T-helper 2 cell treated with Interferon-gamma antibody and Interleukin-4, amounts not matched to agents 5 μg/mL and 100 μg/mL, for 36 hours (primary cell): ENCODE results near the gene ATXN10.
A peak's percentile ranks its signal among the peaks of the same experiment; 100 is the strongest.

Source experiments
- DNase-seq: peaks from one replicate; pipeline ENCODE4 v3.0.0; 2021; ENCODE audit warnings: low spot score
- H3K27ac Mint-ChIP-seq: one replicate; pipeline ENCODE4 v1.8.0; 2021; ENCODE audit warnings: mild to moderate bottlenecking, mixed read lengths
- H3K27me3 Mint-ChIP-seq: one replicate; pipeline ENCODE4 v1.8.0; 2021; ENCODE audit warnings: low read depth, mixed read lengths
- H3K36me3 Mint-ChIP-seq: one replicate; pipeline ENCODE4 v1.8.0; 2021; ENCODE audit warnings: low read depth, mixed read lengths
- H3K4me1 Mint-ChIP-seq: one replicate; pipeline ENCODE4 v1.8.0; 2021; ENCODE audit warnings: low read depth, mixed read lengths
- H3K4me3 Mint-ChIP-seq: one replicate; pipeline ENCODE4 v1.8.0; 2022; ENCODE audit warnings: mild to moderate bottlenecking, moderate library complexity, mixed read lengths
- H3K9me3 Mint-ChIP-seq: one replicate; pipeline ENCODE4 v1.8.0; 2021; ENCODE audit warnings: mixed read lengths

ATXN10 gene

DNA sequence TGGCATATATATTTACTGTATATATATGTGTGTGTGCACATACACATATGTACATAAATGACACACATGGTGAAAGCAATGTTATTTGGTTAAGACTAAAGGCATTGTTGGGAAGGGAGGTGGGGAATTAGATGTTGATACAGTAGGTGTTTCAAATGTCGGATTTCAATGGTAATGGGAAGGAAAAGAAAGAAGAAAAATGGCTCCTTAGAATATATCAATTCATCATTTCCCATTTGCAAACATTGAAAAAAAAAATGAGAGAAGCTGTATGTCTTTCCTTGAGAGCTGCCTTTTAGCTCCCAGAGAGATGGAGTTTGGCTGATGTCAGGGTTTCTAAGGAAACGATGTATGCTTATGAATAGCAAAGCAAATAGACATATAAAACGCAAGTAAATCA, 33.4 kb upstream of the ATXN10 start:
- H3K4me3 Mint-ChIP-seq, result no peak overlapping the region
- no peak for DNase-seq
- H3K27ac Mint-ChIP-seq, result no peak overlapping the region
- no peaks in the 10 kb centered on the region for H3K9me3 Mint-ChIP-seq
- H3K36me3 Mint-ChIP-seq, result no peaks in the 10 kb centered on the region
- peaks cover 21% of the 10 kb centered on the region for H3K4me1 Mint-ChIP-seq
- peaks cover 41% of the 10 kb centered on the region for H3K27me3 Mint-ChIP-seq

- peak overlapping the region; percentile 63 for H3K4me3 Mint-ChIP-seq
- peaks cover 23% of the 10 kb centered on the region for H3K4me1 Mint-ChIP-seq
- H3K27me3 Mint-ChIP-seq, result peaks cover 36% of the 10 kb centered on the region
- peak; percentile 7 for DNase-seq
- no peaks in the 10 kb centered on the region for H3K9me3 Mint-ChIP-seq
- H3K27ac Mint-ChIP-seq, result peak overlapping the region; percentile 70
- H3K36me3 Mint-ChIP-seq, result no peaks in the 10 kb centered on the region
Observed at GRCh38 chr22:45638834-45639746, 32.5 kb upstream of the ATXN10 start.

DNA sequence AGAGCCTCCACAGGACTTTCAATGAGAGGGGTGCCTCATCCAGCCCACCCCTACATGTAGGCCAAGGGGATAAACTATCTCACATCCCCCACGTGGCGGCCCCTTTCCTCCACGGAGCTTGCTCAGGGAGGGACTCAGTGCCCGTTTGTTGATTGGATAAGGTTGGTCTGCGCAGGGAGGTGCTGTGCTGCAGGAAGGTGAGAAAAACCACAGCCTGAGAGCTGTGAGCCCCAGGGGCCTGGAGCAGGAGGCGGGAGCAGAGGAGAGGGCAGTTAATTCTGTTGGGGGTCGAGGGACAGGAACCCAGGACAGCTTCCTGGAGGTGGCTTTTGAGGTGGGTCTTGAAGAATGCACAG, 31.9 kb upstream of the ATXN10 start:
- H3K27me3 Mint-ChIP-seq, result peaks cover 39% of the 10 kb centered on the region
- peak overlapping the region; percentile 46 for H3K4me3 Mint-ChIP-seq
- H3K9me3 Mint-ChIP-seq, result no peaks in the 10 kb centered on the region
- peaks cover 23% of the 10 kb centered on the region for H3K4me1 Mint-ChIP-seq
- no peaks in the 10 kb centered on the region for H3K36me3 Mint-ChIP-seq
- no peak overlapping the region for H3K27ac Mint-ChIP-seq
- DNase-seq, result no peak

GRCh38 chr22:45640291-45640940, 31.2 kb upstream of the ATXN10 start:
- H3K36me3 Mint-ChIP-seq, result no peaks in the 10 kb centered on the region
- H3K4me3 Mint-ChIP-seq, result no peak overlapping the region
- DNase-seq, result no peak
- peaks cover 42% of the 10 kb centered on the region for H3K27me3 Mint-ChIP-seq
- H3K9me3 Mint-ChIP-seq, result no peaks in the 10 kb centered on the region
- H3K4me1 Mint-ChIP-seq, result peaks cover 23% of the 10 kb centered on the region
- H3K27ac Mint-ChIP-seq, result no peak overlapping the region

GRCh38 chr22:45640941-45641621, 30.6 kb upstream of the ATXN10 start:
- H3K4me3 Mint-ChIP-seq, result no peak overlapping the region
- no peaks in the 10 kb centered on the region for H3K36me3 Mint-ChIP-seq
- no peak for DNase-seq
- H3K9me3 Mint-ChIP-seq, result no peaks in the 10 kb centered on the region
- no peak overlapping the region for H3K27ac Mint-ChIP-seq
- H3K4me1 Mint-ChIP-seq, result peaks cover 27% of the 10 kb centered on the region
- peaks cover 45% of the 10 kb centered on the region for H3K27me3 Mint-ChIP-seq

- Mint-ChIP-seq H3K9me3 (no peaks in the 10 kb centered on the region), H3K27ac (no peak overlapping the region), H3K4me1 (peaks cover 27% of the 10 kb centered on the region), H3K4me3 (no peak overlapping the region), H3K27me3 (peaks cover 48% of the 10 kb centered on the region), H3K36me3 (no peaks in the 10 kb centered on the region)
- no peak for DNase-seq
Observed at GRCh38 chr22:45642986-45643385, 28.6 kb upstream of the ATXN10 start.

DNA sequence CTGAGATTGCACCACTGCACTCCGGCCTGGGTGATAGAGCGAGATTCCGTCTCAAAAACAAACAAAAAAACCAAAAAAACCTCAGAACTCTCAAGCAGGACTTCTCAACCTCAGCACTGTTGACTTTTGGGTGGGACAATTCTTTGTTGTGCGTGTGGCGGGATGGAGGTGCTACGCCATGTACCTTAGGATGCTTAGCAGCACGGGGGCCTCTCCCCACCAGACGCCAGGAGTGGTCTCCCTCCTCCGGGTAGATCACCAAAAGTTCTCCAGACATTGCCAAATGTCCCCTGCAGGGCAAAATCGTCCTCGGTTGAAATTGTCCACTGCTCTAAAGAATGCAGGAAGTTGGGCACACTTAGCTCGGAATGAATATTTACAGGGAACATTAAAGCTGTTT, 26.9 kb upstream of the ATXN10 start:
- Mint-ChIP-seq H3K27me3 (peaks cover 48% of the 10 kb centered on the region), H3K36me3 (no peaks in the 10 kb centered on the region), H3K4me1 (peaks cover 15% of the 10 kb centered on the region), H3K9me3 (no peaks in the 10 kb centered on the region), H3K4me3 (no peak overlapping the region), H3K27ac (no peak overlapping the region)
- DNase-seq, result no peak

DNA sequence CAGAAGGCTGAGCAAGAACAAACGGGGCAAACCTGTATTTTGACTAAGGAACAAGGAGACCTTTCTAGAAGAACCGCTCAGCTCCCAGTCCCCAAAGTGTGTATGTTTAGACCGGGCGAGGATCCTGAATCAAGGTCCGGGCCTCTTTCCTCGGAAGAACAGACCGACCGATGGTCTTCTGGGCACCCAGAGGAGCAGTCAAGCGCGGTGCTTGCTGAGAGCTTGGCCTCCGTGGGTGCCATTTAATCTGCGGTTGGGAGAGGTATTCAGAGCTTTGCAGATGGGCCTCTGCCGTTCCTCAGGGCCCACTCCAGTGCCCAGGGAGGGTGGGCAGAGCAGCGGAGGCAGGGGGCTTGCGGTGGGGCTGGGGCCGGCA, 26.5 kb upstream of the ATXN10 start:
- Mint-ChIP-seq H3K36me3 (no peaks in the 10 kb centered on the region), H3K9me3 (no peaks in the 10 kb centered on the region), H3K4me1 (peaks cover 13% of the 10 kb centered on the region), H3K27ac (no peak overlapping the region), H3K27me3 (peaks cover 46% of the 10 kb centered on the region), H3K4me3 (no peak overlapping the region)
- no peak for DNase-seq

DNA sequence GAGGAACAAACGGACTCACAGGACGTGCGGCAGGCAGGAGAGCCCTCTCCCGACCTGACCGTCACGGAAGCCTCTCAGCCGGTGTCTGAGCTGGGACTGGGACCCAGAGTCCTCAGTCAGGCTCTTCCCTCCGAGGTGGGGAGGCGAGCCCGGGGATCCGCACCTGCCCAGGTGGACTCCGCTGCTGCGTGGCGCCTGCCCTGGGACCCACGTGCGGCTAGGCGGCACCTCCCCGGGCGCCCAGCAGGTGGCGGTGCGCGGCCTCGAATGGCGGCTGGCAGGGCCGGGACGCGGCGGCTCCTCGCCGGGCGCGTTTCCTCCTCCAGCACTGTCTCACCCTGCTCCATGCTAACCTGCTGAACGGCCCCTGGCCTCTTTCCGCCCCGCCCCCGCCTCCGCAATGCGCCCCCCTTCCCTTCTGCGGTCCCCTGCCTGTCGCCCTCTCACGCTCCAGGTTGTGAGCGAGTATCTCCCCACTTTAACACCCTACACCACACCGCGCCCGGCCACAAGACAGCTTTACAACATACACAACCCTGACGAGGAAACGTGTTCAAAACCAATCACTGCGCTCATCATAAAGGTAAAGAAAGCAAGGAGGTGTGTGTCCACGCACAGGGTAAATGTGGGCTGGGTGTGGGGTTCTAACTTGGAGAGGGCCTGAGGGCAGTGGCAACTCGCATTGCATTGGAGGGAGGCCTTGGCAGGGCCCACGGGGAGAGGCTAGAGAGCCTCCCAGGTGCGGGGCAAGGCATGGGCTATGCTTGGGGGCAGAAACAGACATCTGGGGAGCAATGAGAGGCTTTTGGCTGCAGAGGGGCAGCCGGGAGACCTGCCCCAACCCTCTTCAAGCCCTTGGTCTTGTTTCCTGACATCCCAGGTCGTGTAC, 25.9 kb upstream of the ATXN10 start:
- peak overlapping the region; percentile 5 for H3K4me3 Mint-ChIP-seq
- H3K9me3 Mint-ChIP-seq, result no peaks in the 10 kb centered on the region
- H3K27ac Mint-ChIP-seq, result no peak overlapping the region
- H3K36me3 Mint-ChIP-seq, result no peaks in the 10 kb centered on the region
- peak; percentile 65 for DNase-seq
- peaks cover 11% of the 10 kb centered on the region for H3K4me1 Mint-ChIP-seq
- H3K27me3 Mint-ChIP-seq, result peaks cover 46% of the 10 kb centered on the region

DNA sequence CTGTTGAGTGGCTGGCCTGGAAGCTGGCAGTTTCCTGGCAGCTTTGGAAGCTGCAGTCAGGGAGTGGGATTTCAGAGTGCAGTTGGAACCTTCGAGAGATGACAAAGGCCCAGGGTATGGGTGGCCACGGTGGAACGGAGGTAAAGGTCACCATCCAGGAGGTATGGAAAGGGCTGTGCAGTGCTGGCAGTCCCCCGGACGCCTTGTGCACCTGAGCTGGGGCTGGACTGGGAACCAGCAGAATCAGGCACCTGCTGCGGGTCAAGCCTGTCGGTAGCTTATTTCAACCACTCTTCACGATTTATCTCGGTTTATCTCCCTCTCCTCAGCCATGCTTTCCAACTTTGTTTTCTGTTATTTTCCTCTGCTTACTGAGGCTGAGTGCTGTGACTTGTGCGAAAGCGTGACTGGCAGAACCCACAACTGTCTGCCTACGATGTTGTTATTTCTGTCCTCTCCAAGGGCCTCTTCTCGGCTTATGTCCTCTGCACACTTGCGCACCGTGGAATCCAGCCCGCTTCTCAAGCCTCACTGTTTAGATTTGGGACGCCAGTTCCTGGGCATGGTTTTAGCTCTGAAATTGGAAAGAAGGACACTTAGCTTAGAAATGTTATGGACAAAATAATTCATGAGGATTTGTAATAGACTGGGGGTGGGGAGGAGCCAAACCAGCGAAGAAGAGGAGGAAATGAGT, 24.0 kb upstream of the ATXN10 start:
- Mint-ChIP-seq H3K4me3 (no peak overlapping the region), H3K27me3 (peaks cover 38% of the 10 kb centered on the region), H3K9me3 (no peaks in the 10 kb centered on the region), H3K4me1 (peaks cover 9% of the 10 kb centered on the region), H3K36me3 (no peaks in the 10 kb centered on the region), H3K27ac (no peak overlapping the region)
- DNase-seq, result no peak

DNA sequence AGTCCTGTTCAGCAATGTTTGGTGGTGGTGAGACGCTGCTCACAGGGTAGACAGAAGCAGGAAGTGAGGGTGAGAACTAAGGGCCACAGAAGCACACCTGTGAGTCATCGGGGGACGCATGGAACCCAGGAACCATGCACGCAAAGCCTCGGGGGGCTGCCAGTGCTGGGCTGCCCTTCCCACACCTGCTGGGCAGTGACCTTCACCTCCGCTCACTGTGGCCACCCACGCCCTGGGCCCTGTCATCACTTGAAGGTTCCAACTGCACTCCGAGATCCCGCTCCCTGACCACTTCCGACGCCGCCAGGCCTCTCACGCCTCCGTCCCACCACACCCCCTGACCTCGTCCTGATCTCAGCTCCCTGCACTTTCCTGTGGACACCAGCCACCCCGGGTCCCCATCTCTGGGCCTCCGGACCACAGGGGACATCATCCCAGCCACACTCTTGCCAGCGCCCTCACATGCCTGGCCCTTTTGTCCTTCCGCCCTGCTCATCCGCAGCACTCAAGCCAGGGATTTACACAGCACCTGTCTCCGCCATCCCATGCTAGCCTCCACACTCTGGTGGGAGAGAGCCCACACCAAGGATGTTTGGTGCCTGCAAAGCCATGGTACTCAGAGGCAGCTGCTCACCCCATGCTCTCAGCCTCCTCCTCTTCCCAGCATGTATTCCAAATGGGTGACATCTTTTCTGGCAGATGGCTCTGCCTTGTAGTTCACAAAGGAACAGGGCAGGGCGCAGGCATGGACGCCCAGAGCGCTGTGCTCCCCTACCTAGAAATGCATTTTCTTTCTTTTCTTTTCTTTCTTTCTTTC, 23.1 kb upstream of the ATXN10 start:
- Mint-ChIP-seq H3K27ac (no peak overlapping the region), H3K4me3 (no peak overlapping the region), H3K36me3 (no peaks in the 10 kb centered on the region), H3K27me3 (peaks cover 33% of the 10 kb centered on the region), H3K9me3 (no peaks in the 10 kb centered on the region), H3K4me1 (peaks cover 3% of the 10 kb centered on the region)
- no peak for DNase-seq

DNA sequence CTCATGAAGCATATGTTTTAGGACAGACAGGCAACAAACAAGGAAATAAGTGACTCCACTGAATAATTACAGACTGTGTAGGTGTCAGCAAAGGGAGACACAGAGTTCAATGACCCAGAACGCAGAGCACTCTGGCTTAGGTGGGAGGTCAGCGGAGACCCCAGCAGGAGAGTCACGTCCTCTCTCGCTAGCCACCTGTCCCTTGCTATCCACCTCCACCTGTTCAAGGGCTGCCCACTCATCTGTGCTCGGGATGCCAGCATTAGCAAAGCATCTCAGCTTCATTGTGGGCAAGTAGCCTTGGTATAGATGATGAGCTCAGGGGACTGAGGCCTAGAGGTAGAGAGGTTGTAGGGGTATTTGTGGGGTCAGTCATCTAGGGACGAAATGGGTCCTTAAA, 21.8 kb upstream of the ATXN10 start:
- Mint-ChIP-seq H3K27me3 (peaks cover 35% of the 10 kb centered on the region), H3K36me3 (no peaks in the 10 kb centered on the region), H3K4me3 (no peak overlapping the region), H3K9me3 (no peaks in the 10 kb centered on the region), H3K27ac (no peak overlapping the region), H3K4me1 (peaks cover 3% of the 10 kb centered on the region)
- DNase-seq, result no peak
